GM12878 (cell line): ENCODE results near the gene ANKRD6. TPM values are rescaled to one million over a fixed set of nuclear protein-coding genes. Genes with fewer than 3 reads are reported as not detected.

Experiments used
- ATAC-seq: fragments of 200-7000 bp; cut with Tn5 transposase; 3 replicates; pipeline ENCODE4 v1.9.1; 2020; ENCODE audit warnings: mild to moderate bottlenecking, moderate library complexity
- BruUV-seq: library from RNA; stranded (reverse); fragments of 400-500 nt; replicated peaks from 2 replicates; lab custom pipeline; 2021; lab: Mats Ljungman, UMichigan
- CTCF ChIA-PET: fragments of 300-600 bp; sonication (Branson Sonifier 250); formaldehyde crosslinking; extraction: SDS; loops from one replicate; lab custom pipeline; 2021; ENCODE audit warnings: inconsistent platforms; lab: Yijun Ruan, JAX
- POLR2A ChIA-PET: fragments of 350-600 bp; formaldehyde crosslinking; extraction: SDS; loops from one replicate; lab custom pipeline; 2021; ENCODE audit warnings: inconsistent platforms; lab: Charles Lee
- RAD21 ChIA-PET: fragments of 300-600 bp; sonication (Branson Sonifier 250); formaldehyde crosslinking; loops from one replicate; lab custom pipeline; 2023; ENCODE audit warnings: antibody characterized with exemption; ENCODE audit not compliant: unreplicated experiment; lab: Charles Lee
- SMC1A ChIA-PET: fragments of 300-600 bp; sonication (Branson Sonifier 250); formaldehyde crosslinking; loops from one replicate; lab custom pipeline; 2023; ENCODE audit not compliant: unreplicated experiment, uncharacterized antibody; lab: Charles Lee
- DNase-seq: peaks from one replicate; pipeline ENCODE4 v3.0.0-alpha.2; 2011; ENCODE audit warnings: low read depth, low spot score
- FAIRE-seq: peaks from 3 replicates; lab custom pipeline; 2011; peaks lifted over from hg19 to GRCh38; lab: Jason Lieb, UNC
- H2AFZ ChIP-seq: 2 replicates; pipeline ENCODE4 v1.6.0; 2011; ENCODE audit warnings: low read depth, low read length, control low read depth; ENCODE audit not compliant: control insufficient read depth
- H3K27ac ChIP-seq: 2 replicates; pipeline ENCODE4 v1.5.1; 2011; ENCODE audit warnings: control low read depth; ENCODE audit not compliant: control insufficient read depth, insufficient read depth
- H3K27me3 ChIP-seq, 2 experiments: replicated peaks in 1 of 2; 2 replicates each; pipeline versions ENCODE4 v1.6.0 to v1.6.1; 2011; ENCODE audit warnings: low read length in 1 of 2; ENCODE audit not compliant: control insufficient read depth in 2 of 2, insufficient read depth in 2 of 2
- H3K36me3 ChIP-seq, 2 experiments: 2 replicates each; pipeline ENCODE4 v1.5.1; 2011; ENCODE audit warnings: low read length in 1 of 2; ENCODE audit not compliant: control insufficient read depth in 2 of 2, insufficient read depth in 2 of 2
- H3K4me1 ChIP-seq: 2 replicates; pipeline ENCODE4 v1.6.1; 2011; ENCODE audit warnings: mild to moderate bottlenecking, low read length, moderate library complexity, mixed read lengths; ENCODE audit not compliant: control insufficient read depth, insufficient read depth
- H3K4me2 ChIP-seq: 2 replicates; pipeline ENCODE4 v1.6.0; 2011; ENCODE audit warnings: control low read depth; ENCODE audit not compliant: control insufficient read depth, insufficient read depth
- H3K4me3 ChIP-seq: fragments of 200-600 bp; sonication (generic); 2 replicates; pipeline ENCODE4 v1.5.1; 2016
- H3K79me2 ChIP-seq: 2 replicates; pipeline ENCODE4 v1.6.0; 2011; ENCODE audit warnings: low read length; ENCODE audit not compliant: control insufficient read depth, insufficient read depth
- H3K9ac ChIP-seq: 2 replicates; pipeline ENCODE4 v1.8.0; 2011; ENCODE audit warnings: low read length, control low read depth, mixed read lengths; ENCODE audit not compliant: control insufficient read depth, insufficient read depth
- H3K9me3 ChIP-seq: replicated peaks from 3 replicates; pipeline ENCODE4 v1.5.1; 2011; ENCODE audit warnings: mild to moderate bottlenecking, low read length; ENCODE audit not compliant: control insufficient read depth, insufficient read depth
- H4K20me1 ChIP-seq: 2 replicates; pipeline ENCODE4 v1.6.0; 2011; ENCODE audit not compliant: control insufficient read depth, insufficient read depth
- BHLHE40 ChIP-seq, 2 experiments: fragments of 450-650 bp in 1 of 2; IDR thresholded peaks; 2 replicates each; pipeline ENCODE4 v1.6.1; 2011 to 2017; ENCODE audit warnings: low read depth in 2 of 2, borderline replicate concordance in 1 of 2, improper control_type of control experiment in 1 of 2, low read length in 1 of 2, mild to moderate bottlenecking in 1 of 2
- IRF4 ChIP-seq: IDR thresholded peaks from 2 replicates; pipeline ENCODE4 v1.6.1; 2011; ENCODE audit warnings: low read depth, low read length
- KAT2A ChIP-seq: conservative IDR thresholded peaks from 2 replicates; pipeline ENCODE4 v1.6.1; 2011; ENCODE audit warnings: low read depth, low read length; ENCODE audit not compliant: control insufficient read depth
- NFIC ChIP-seq: IDR thresholded peaks from 2 replicates; pipeline ENCODE4 v1.6.1; 2012; ENCODE audit warnings: low read depth, mild to moderate bottlenecking, inconsistent platforms, low read length, moderate library complexity
- NR2F1 ChIP-seq: fragments of 450-650 bp; conservative IDR thresholded peaks from 2 replicates; pipeline ENCODE4 v1.6.1; 2017; ENCODE audit warnings: mild to moderate bottlenecking
- NRF1 ChIP-seq: conservative IDR thresholded peaks from 2 replicates; pipeline ENCODE4 v1.6.1; 2011; ENCODE audit warnings: mild to moderate bottlenecking, low read depth, low read length, improper control_type of control experiment
- POLR2A ChIP-seq: IDR thresholded peaks from 2 replicates; pipeline ENCODE4 v1.6.1; 2011; ENCODE audit warnings: low read depth, mild to moderate bottlenecking, low read length
- POLR2AphosphoS2 ChIP-seq: IDR thresholded peaks from 2 replicates; pipeline ENCODE4 v1.6.1; 2011; ENCODE audit warnings: low read depth, mild to moderate bottlenecking, low read length, improper control_type of control experiment, moderate library complexity
- SP1 ChIP-seq: IDR thresholded peaks from one replicate; pipeline ENCODE4 v1.6.1; 2011; ENCODE audit warnings: low read depth, low read length
- USF1 ChIP-seq: IDR thresholded peaks from 2 replicates; pipeline ENCODE4 v1.6.1; 2011; ENCODE audit warnings: borderline replicate concordance, low read depth, mild to moderate bottlenecking, moderate library complexity, mixed read lengths, low read length; ENCODE audit not compliant: insufficient read depth; ENCODE audit errors: extremely low read length
- WRNIP1 ChIP-seq: IDR thresholded peaks from 2 replicates; pipeline ENCODE4 v1.6.1; 2011; ENCODE audit warnings: low read depth, low read length, improper control_type of control experiment, borderline replicate concordance
- ZNF592 ChIP-seq: fragments of 450-650 bp; IDR thresholded peaks from 2 replicates; pipeline ENCODE4 v1.6.1; 2017; ENCODE audit warnings: mild to moderate bottlenecking, moderate library complexity
- ZZZ3 ChIP-seq: IDR thresholded peaks from 2 replicates; pipeline ENCODE4 v1.6.1; 2011; ENCODE audit warnings: low read depth; ENCODE audit not compliant: control insufficient read depth, insufficient read length
- WGBS: methylation state at CpG from one replicate; pipeline ENCODE4 v1.1.6; 2016; ENCODE audit warnings: low lambda C conversion rate; ENCODE audit not compliant: insufficient replicate concordance, insufficient coverage; ENCODE audit errors: missing lambda C conversion rate; 5-methylcytosine and 5-hydroxymethylcytosine counted together
- in situ Hi-C: fragments of 300-500 bp; cut with MboI; formaldehyde crosslinking; loops from 9 replicates; pipeline ENCODE4 v1.14.3; 2018; ENCODE audit warnings: mixed read lengths
- intact Hi-C: fragments of 100-400 bp; cut with micrococcal nuclease; formaldehyde crosslinking; loops from one replicate; pipeline ENCODE4 v1.14.2; 2022; ENCODE audit not compliant: unreplicated experiment
- polyA plus RNA-seq, 11 experiments: library from polyadenylated mRNA; depleted of rRNA in 4 of 11; unstranded in 6 of 11; stranded (reverse) in 5 of 11; fragments of >200 nt; fragmentation: Nextera tagmentation in 4 of 11; fragmentation: Illumina TruSeq in 1 of 11; extraction: Ambion mirVana in 4 of 11; extraction: Trizol in 1 of 11; gene quantifications; 1 replicate in 1 of 11; 2 replicates in 10 of 11; pipeline versions ENCODE4 v1.2.1 to v1.2.3, GENCODE V29; 2011 to 2016; ENCODE audit warnings: inconsistent platforms in 2 of 11, missing spikeins in 2 of 11, low read depth in 1 of 11
- total RNA-seq, 4 experiments: library from RNA; depleted of rRNA in 3 of 4; stranded (reverse); fragments of >200 nt in 3 of 4; fragmentation: Illumina TruSeq in 1 of 4; extraction: Trizol in 1 of 4; gene quantifications; 2 replicates each; pipeline versions ENCODE4 v1.2.1 to v1.2.3, GENCODE V29; 2013 to 2021

The ANKRD6 gene
- total and polyA plus RNA-seq, 10 of the 15 experiments (the other 5 are each of a cell fraction or from before 2014, with no cell fraction given) = 0.03 to 0.90 (median 0.38) TPM

GRCh38 chr6:89585154-89585553, 152.2 kb downstream of the ANKRD6 start:
- ChIA-PET CTCF (interaction anchor here (1.3 kb wide), 1 partner anchor 213 kb away, joined by 4 read pairs; no protein-coding TSS in a partner anchor), POLR2A (interaction anchor here (0.6 kb wide), 1 partner anchor 218 kb away, joined by 10 read pairs; no protein-coding TSS in a partner anchor), SMC1A (interaction anchor here (0.5 to 0.6 kb wide), 2 partner anchors 379 to 465 kb away, joined by 3 read pairs; no protein-coding TSS in a partner anchor)
- FAIRE-seq = no peak
- Histone ChIP-seq H2AFZ (no peak overlapping the region), H3K27ac (no peak overlapping the region), H3K27me3 (no peaks in the 10 kb centered on the region), H3K36me3 (no peaks in the 10 kb centered on the region), H3K9ac (no peak overlapping the region), H3K4me3 (no peak overlapping the region), H3K79me2 (no peaks in the 10 kb centered on the region), H4K20me1 (no peaks in the 10 kb centered on the region)
- in situ Hi-C loops (no loop called here), intact Hi-C loops (no loop called here)
- no TSS peak for BruUV-seq
- TF ChIP-seq NFIC (no peak), USF1 (no peak)
- TF ChIP-seq, all 136 proteins: peak for 0
- DNase-seq (no peak), ATAC-seq (no peak)
- Histone ChIP-seq H3K4me1 (no peaks in the 10 kb centered on the region), H3K9me3 (no peaks in the 10 kb centered on the region), H3K4me2 (no peak overlapping the region)
- WGBS = 0% methylated on average over 1 of the region's 1 CpG
- RAD21 ChIA-PET = no interaction called here

- RAD21 ChIA-PET = no interaction called here
- no peaks in the 10 kb centered on the region for H3K27me3 ChIP-seq
- H3K27ac ChIP-seq = no peak overlapping the region
- intact Hi-C loops (no loop called here), in situ Hi-C loops (no loop called here)
- H3K79me2 ChIP-seq = no peaks in the 10 kb centered on the region
- no peaks in the 10 kb centered on the region for H3K9me3 ChIP-seq
- DNase-seq = no peak
- H4K20me1 ChIP-seq = no peaks in the 10 kb centered on the region
- no peak overlapping the region for H2AFZ ChIP-seq
- no peak for ATAC-seq
- POLR2A ChIA-PET = no interaction called here
- H3K4me3 ChIP-seq = no peak overlapping the region
- SMC1A ChIA-PET = no interaction called here
- WGBS = 83% methylated on average over 7 of the region's 7 CpGs
- no peak overlapping the region for H3K4me2 ChIP-seq
- BruUV-seq = no TSS peak
- H3K36me3 ChIP-seq = no peaks in the 10 kb centered on the region
- no peak for FAIRE-seq
- H3K4me1 ChIP-seq = no peaks in the 10 kb centered on the region
- H3K9ac ChIP-seq = no peak overlapping the region
- CTCF ChIA-PET = no interaction called here
- TF ChIP-seq BHLHE40 (IDR thresholded peaks at IDR 0.05; ENCODE audit: borderline replicate concordance in 1 of 2, low read depth in 2 of 2, low read length in 1 of 2) = no peak
- TF ChIP-seq WRNIP1 = no peak
- TF ChIP-seq POLR2A = no peak
- no peak for TF ChIP-seq POLR2AphosphoS2
- TF ChIP-seq ZZZ3 = no peak
- TF ChIP-seq NR2F1 = no peak
- no peak for TF ChIP-seq KAT2A
- TF ChIP-seq SP1 = no peak
- TF ChIP-seq NRF1 = no peak
- no peak for TF ChIP-seq IRF4
- TF ChIP-seq ZNF592 = no peak
Measured at GRCh38 chr6:89589297-89590025, 156.5 kb downstream of the ANKRD6 start.
